ENCODE results near the gene PCLAF.

PCLAF gene

GRCh38 chr15:64324165-64324877 lies 56.9 kb downstream of the PCLAF start:
- no peaks in the 10 kb centered on the region for H3K9me2 ChIP-seq (replicated peaks; ENCODE audit: low read depth, low read length)
- no peak overlapping the region for H2AFZ ChIP-seq (ENCODE audit: low read length)
- H3K9ac ChIP-seq (ENCODE audit: low read depth, low read length, poor library complexity, severe bottlenecking): no peak overlapping the region
- H4K20me1 ChIP-seq (ENCODE audit: insufficient read depth, low read length, poor library complexity, severe bottlenecking): peaks cover 18% of the 10 kb centered on the region
- no peak overlapping the region for H3K4me2 ChIP-seq (ENCODE audit: low read depth, low read length, poor library complexity, severe bottlenecking)
- no peaks in the 10 kb centered on the region for H3K27me3 ChIP-seq (ENCODE audit: insufficient read depth, low read length, poor library complexity, severe bottlenecking)
- peaks cover 14% of the 10 kb centered on the region for H3K4me1 ChIP-seq (ENCODE audit: insufficient read depth, low read length, poor library complexity, severe bottlenecking)
- H3K9me3 ChIP-seq (ENCODE audit: insufficient read depth, low read depth, low read length): no peaks in the 10 kb centered on the region
- no peaks in the 10 kb centered on the region for H3K36me3 ChIP-seq (ENCODE audit: insufficient read depth, low read length)
- peaks cover 69% of the 10 kb centered on the region for H3K79me2 ChIP-seq (ENCODE audit: insufficient read depth, low read length)
- no peak for TF ChIP-seq EZH2phosphoT487 (IDR thresholded peaks at IDR 0.05; ENCODE audit: borderline replicate concordance)
- TF ChIP-seq CTCF (conservative IDR thresholded peaks at IDR 0.05; ENCODE audit: low read length): no peak
- H3F3A ChIP-seq (ENCODE audit: low read depth): no peaks in the 10 kb centered on the region; the same call in 1 of the 2 replicates
- no peak overlapping the region for H3K4me3 ChIP-seq (ENCODE audit: low read length, poor library complexity, severe bottlenecking)

- Histone ChIP-seq H4K20me1 (ENCODE audit: insufficient read depth, low read length, poor library complexity, severe bottlenecking) (peaks cover 6% of the 10 kb centered on the region), H3K4me2 (ENCODE audit: low read depth, low read length, poor library complexity, severe bottlenecking) (no peak overlapping the region), H3K27me3 (ENCODE audit: insufficient read depth, low read length, poor library complexity, severe bottlenecking) (no peaks in the 10 kb centered on the region), H3K4me3 (ENCODE audit: low read length, poor library complexity, severe bottlenecking) (no peak overlapping the region), H3K9me3 (ENCODE audit: insufficient read depth, low read depth, low read length) (no peaks in the 10 kb centered on the region), H3K9ac (ENCODE audit: low read depth, low read length, poor library complexity, severe bottlenecking) (no peak overlapping the region), H3K9me2 (replicated peaks; ENCODE audit: low read depth, low read length) (no peaks in the 10 kb centered on the region), H3K36me3 (ENCODE audit: insufficient read depth, low read length) (no peaks in the 10 kb centered on the region), H3K4me1 (ENCODE audit: insufficient read depth, low read length, poor library complexity, severe bottlenecking) (peaks cover 19% of the 10 kb centered on the region), H3F3A (ENCODE audit: low read depth) (no peaks in the 10 kb centered on the region), H2AFZ (ENCODE audit: low read length) (no peak overlapping the region), H3K79me2 (ENCODE audit: insufficient read depth, low read length) (peaks cover 84% of the 10 kb centered on the region)
- TF ChIP-seq CTCF (conservative IDR thresholded peaks at IDR 0.05; ENCODE audit: low read length): no peak
- TF ChIP-seq EZH2phosphoT487 (IDR thresholded peaks at IDR 0.05; ENCODE audit: borderline replicate concordance): no peak
Observed at GRCh38 chr15:64315216-64315615, 66.0 kb downstream of the PCLAF start.

GRCh38 chr15:64314456-64314855 lies 66.8 kb downstream of the PCLAF start:
- H3K4me3 ChIP-seq (ENCODE audit: low read length, poor library complexity, severe bottlenecking): no peak overlapping the region
- H3K36me3 ChIP-seq (ENCODE audit: insufficient read depth, low read length): no peaks in the 10 kb centered on the region
- TF ChIP-seq CTCF (conservative IDR thresholded peaks at IDR 0.05; ENCODE audit: low read length) (no peak), EZH2phosphoT487 (IDR thresholded peaks at IDR 0.05; ENCODE audit: borderline replicate concordance) (no peak)
- no peaks in the 10 kb centered on the region for H3K9me3 ChIP-seq (ENCODE audit: insufficient read depth, low read depth, low read length)
- H4K20me1 ChIP-seq (ENCODE audit: insufficient read depth, low read length, poor library complexity, severe bottlenecking): peaks cover 6% of the 10 kb centered on the region
- H2AFZ ChIP-seq (ENCODE audit: low read length): no peak overlapping the region
- H3K27me3 ChIP-seq (ENCODE audit: insufficient read depth, low read length, poor library complexity, severe bottlenecking): no peaks in the 10 kb centered on the region
- no peaks in the 10 kb centered on the region for H3K9me2 ChIP-seq (replicated peaks; ENCODE audit: low read depth, low read length)
- no peaks in the 10 kb centered on the region for H3F3A ChIP-seq (ENCODE audit: low read depth)
- peaks cover 84% of the 10 kb centered on the region for H3K79me2 ChIP-seq (ENCODE audit: insufficient read depth, low read length)
- no peak overlapping the region for H3K4me2 ChIP-seq (ENCODE audit: low read depth, low read length, poor library complexity, severe bottlenecking)
- peaks cover 25% of the 10 kb centered on the region for H3K4me1 ChIP-seq (ENCODE audit: insufficient read depth, low read length, poor library complexity, severe bottlenecking)
- H3K9ac ChIP-seq (ENCODE audit: low read depth, low read length, poor library complexity, severe bottlenecking): no peak overlapping the region
